ENCODE measurements around the gene ADIPOR2.
"Not testable (repeated sequence)": the region's sequence is repeated elsewhere in the genome, so short reads cannot be mapped to it uniquely, and the experiment has no call there.

The ADIPOR2 gene

DNA sequence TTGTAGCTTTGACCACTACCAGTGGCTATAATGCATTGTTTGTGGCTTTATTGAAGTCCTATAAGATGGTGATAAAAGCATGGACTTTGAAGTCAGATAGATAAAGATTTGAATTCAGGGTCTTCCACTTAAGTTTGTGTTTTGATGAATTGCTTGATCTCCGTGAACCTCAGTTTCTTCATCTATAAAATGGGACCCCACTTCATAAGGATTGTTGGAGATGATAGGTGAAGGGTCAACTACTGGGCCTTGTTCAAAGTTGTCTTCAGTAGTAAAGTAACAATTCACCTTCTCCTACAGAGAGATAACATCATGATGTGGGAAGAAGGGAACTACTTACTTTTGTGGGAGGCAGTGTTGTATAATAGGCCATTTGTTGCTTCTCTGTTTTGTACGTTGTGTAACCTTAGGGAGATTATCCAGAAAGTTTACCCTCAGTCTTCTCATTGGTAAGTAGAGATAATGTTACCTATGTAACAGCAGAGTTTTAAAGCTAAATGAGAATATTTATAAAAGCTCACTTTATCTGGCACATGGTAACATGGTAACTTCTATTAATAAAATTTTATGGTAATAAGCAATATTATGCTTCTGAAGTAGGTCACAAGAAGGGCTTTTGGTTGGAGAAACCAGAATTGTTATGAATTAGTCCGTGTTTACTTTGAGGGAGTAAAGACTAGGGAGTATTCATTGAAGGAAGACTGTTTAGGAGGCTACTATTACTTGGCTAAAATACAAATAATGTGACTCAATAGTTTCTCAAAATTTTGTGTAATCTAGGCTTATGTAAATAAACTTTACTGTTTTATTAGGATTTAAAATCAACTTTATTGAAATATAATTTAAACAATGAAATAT is 15.1 kb downstream of the ADIPOR2 start:
- DNase-seq = no peak

DNA sequence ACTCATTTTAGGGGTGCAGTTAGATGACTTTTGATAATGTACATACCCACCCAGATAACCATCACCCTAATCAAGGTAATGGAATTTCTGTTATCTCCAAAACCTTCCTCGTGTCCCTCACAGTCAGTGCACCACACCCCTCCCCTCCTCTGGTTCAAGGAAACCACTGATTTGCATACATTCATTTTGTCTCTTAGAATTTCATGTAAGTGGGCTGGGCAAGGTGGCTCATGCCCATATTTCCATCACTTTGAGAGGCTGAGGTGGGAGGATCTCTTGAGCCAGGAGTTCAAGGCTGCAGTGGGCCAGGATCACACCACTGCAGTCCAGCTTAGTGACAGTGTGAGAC is 15.7 kb downstream of the ADIPOR2 start:
- no peak for DNase-seq

DNA sequence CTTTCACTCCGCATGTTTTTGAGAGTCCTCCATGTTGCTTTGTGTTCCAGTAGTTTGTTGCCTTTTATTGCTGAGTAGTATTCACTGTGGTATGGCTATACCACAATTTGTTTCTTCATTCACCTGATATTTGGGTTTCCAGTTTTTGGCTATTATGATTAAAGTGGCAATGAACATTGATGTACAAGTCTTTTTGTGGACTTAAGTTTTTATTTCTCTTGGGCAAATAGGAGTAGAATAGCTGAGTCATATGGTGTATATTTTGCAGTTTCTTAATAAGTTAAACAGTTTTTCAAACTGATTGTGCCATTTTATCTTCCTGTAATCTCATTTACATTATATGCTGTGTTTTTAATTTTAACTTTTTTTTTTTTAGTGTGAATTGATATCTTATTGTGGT is 16.2 kb downstream of the ADIPOR2 start:
- DNase-seq = no peak

DNA sequence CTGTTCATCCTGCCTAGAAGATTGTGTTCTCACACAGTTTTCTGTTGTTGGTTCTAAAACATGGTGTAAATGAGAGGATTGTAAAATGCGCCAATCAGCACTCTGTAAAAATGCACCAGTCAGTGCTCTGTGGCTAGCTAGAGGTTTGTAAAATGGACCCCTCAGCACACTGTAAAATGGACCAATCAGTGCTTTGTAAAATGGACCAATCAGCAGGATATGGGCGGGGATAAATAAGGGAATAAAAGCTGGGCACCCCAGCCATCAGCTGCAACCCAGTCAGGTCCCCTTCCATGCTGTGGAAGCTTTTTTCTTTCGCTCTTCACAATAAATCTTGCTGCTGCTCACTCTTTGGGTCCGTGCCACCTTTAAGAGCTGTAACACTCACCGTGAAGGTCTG is 19.1 kb downstream of the ADIPOR2 start:
- not testable (repeated sequence) for DNase-seq

DNA sequence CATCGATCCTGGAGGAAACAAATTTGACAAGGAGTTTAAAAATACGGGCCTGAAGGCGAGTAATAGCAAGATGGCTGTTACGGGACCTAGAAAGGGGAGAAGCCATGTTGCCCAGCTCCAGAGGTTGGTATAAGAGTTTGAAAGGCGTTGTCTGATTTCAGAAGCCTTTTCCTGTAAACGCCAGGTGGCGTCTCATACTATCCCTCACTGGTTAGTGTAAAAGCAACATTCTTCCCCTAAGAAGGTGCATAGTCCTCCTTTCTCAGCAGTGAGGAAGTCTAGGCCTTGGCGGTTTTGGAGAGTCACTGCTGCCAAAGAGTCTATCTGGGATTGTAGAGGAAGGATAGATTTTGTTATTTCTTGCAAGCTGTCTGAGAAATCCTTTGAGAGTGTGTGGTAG is 20.0 kb downstream of the ADIPOR2 start:
- not testable (repeated sequence) for DNase-seq

DNA sequence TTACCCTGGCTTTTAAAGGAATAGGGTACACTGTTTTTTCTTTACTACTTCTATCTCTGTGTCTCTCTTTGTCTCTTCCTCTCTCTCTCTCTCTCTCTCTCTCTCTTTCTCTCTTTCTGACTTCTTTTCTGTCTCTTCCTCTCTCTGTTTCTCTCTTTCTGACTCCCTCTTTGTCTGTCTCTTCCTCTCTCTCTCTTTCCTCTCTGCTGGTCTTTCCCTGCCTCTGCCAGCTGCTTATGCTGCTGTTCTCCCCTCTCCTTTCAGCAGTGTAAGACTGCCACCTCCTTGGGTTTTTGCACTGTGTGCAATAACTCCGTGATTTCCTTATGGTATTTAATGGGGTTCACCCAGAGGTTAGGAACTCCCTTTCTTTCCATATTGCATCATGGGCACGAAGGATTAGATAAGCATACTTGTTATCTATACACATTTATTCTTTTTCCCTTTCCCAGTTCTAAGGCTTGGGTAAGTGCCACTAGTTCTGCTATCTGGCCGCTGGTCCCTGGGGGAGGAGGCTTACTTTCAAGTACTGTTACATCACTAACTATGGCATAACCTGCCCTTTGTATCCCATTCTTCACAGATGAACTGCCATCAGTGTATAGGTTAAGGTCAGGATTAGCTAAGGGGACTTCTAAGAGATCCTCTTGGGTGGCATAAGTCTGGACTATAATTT is 20.8 kb downstream of the ADIPOR2 start:
- not testable (repeated sequence) for DNase-seq

DNA sequence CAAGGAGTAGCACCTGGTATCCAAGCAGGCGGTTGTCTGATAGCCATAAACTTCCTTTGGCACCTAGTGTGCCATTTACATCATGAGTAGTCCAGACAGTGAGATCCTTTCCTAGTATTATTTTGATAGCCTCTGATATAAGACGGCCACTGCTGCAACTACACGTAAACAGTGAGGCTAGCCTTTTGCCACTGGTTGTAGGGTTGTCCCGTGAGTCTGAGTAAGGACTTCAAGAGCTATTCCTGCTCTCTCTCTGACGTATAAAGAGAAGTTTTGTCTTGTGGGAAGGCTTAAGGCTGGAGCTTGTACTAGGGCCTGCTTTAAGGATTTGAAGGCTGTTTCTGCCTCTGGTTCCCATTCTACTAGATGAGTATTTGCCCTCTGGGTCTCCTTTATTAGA is 21.4 kb downstream of the ADIPOR2 start:
- not testable (repeated sequence) for DNase-seq

DNA sequence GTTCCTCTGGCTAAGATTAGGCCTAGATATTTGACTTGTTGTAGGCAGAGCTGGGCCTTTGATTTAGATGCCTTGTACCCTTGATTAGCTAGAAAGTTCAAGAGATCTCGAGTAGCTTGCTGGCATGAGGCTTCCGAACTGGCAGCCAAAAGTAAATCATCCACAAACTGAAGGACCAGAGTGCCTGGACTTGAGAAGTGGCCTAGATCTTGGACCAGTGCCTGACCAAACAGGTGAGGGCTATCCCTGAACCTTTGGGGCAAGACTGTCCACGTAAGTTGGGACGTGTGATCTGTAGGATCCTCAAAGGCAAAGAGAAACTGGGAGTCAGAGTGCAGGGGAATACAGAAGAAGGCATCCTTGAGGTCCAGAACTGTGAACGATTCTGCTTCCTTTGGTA is 22.0 kb downstream of the ADIPOR2 start:
- not testable (repeated sequence) for DNase-seq

DNA sequence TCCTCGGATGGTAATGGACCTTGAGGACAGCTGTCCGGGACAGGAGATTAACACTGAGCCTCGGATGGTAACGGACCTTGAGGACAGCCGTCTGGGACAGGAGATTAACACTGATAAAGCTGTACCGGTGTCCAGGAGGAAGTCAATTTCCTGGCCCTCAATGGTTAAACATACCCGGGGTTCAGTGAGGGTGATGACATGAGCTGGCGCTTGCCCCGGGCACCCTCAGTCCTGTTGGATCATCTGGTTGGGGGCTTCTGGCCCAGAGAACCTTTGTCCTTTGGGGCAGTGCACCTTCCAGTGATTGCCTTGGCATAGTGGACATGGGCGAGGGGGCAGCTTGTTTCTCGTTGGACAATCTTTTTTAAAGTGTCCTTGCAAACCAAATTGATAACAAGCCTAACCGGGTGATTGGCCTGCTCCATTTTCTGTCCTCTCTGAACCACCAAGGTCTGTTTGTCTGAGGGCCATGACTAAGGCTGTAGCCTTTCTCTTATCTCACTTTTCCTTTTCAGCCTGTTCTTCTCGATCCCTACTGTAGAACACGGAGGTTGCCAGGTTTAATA is 23.0 kb downstream of the ADIPOR2 start:
- not testable (repeated sequence) for DNase-seq

DNA sequence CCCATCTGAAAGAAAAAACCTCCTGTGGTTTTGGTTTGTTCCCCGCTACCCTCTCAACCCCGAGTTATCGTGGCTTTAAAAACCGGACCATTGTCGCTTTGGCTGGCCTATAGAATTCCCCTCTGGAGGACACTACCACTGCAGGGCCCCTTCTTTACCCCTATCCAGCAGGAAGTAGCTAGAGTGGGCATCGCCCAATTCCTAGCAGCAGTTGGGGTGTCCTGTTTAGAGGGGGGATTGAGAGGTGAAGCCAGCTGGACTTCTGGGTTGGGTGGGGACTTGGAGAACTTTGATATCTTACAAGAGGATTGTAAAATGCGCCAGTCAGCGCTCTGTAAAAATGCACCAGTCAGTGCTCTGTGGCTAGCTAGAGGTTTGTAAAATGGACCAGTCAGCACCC is 24.6 kb downstream of the ADIPOR2 start:
- not testable (repeated sequence) for DNase-seq

DNA sequence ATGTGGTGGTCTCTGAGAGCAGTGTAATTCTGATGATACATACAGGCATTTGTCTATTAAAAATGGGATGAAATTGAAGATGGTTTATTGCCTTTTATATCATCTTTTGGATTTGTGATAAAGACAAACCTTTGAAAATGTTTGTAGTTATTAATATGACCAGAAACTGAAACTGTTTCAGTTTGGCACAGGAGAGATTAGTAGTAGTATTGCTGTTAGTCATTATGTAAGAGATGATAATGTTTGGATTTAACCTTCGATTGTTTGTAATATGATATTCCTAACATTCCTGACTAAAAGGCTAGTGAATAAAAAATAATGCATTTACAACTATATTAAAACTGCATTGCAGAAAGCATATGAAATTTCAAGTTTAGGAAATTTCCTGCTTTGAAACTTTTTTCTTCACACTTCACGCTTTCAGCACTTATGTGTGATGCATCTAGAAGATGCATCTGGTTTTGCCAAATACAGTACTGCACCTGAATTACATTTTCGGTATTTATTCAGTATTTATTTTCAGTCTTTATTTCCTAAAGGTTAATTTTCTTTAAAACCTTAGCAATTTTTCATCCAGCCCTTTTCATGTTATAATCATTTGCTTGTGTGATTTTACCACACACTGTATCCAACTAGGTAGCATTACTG is 25.5 kb downstream of the ADIPOR2 start:
- no peak for DNase-seq

DNA sequence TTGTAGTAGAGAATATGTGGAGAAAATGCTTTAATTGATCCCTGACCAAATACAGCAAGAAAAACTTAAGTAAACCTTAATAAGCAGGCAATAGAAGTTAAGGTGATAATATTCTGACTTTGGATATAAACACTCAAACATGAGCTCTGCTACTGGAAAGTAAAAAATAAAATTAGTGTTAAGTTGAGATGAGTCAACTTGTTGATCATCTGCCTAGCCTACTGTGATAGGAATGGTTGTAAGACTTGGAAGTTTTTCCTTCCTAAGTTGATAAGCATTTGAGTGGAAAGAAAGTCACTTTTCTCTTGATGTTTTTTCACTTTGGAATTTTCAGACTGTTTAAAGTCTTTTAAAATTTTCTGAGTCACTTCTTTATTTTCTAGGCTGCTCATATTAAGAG is 26.0 kb downstream of the ADIPOR2 start:
- no peak for DNase-seq

DNA sequence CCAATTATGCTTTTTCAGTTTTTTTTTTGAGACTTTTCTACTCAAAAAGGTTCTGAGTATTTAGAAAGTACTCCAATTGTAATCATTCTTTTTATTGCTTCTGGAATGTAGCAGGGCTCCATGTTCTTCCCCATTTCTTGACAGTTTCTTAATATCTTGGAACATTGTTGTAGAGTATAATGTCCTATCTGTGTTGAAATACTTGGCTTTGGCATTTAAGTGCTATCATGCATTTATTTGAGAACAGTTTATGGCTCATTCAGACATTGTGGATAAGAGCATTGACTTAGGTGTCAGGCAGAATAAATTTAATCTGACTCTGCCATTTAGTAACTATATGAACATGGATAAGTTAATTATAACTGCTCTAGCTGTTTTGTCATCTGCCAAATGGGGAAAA is 28.3 kb downstream of the ADIPOR2 start:
- DNase-seq = no peak

DNA sequence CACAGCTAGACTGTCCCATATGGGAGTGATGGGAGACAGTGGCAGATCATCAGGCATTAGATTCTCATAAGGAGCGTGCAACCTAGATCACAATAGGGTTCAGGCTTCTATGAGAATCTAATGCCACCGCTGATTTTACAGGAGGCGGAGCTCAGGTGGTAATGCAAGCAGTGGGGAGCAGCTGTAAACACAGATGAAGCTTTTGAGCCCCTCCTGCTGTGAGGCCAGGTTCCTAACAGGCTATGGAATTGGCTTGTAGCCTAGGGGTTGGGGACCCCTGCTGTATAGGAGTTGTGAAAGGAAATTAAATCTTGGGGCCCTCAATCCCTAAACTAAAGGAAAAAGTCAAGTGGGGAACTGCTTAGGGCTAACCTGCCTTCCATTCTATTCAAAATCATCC is 29.6 kb downstream of the ADIPOR2 start:
- DNase-seq = no peak

DNA sequence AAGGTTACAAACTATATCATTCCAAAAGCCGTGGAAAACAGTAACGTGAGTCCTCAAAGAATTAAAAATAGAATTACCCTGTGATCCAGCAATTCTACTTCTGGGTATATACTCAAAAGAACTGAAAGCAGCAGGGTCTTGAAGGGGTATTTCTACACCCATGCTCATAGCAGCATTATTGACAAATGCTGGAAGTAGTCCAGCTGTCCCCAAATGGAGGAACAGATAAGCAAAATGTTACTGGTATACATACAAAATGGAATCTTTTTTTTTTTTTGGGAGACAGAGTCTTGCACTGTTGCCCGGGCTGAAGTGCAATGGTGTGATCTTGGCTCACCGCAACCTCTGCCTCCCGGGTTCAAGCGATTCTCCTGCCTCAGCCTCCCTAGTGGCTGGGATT is 32.9 kb downstream of the ADIPOR2 start:
- no peak for DNase-seq

DNA sequence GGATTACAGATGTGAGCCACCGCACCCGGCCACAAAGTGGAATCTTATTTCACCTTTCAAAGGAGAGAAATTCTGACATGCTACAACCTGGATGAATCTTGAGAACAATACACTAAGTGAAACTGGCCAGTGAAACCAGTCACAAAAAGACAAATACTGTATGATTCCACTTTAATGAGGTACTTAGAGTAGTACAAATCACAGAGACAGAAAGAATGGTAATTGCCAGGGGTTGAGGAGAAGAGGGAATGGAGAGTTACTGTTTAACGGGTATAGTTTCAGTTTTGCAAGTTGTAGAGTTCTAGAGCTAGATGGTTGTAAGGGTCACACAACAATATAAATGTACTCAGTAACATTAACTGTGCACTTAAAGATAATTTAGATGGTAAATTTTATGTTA is 33.4 kb downstream of the ADIPOR2 start:
- no peak for DNase-seq

DNA sequence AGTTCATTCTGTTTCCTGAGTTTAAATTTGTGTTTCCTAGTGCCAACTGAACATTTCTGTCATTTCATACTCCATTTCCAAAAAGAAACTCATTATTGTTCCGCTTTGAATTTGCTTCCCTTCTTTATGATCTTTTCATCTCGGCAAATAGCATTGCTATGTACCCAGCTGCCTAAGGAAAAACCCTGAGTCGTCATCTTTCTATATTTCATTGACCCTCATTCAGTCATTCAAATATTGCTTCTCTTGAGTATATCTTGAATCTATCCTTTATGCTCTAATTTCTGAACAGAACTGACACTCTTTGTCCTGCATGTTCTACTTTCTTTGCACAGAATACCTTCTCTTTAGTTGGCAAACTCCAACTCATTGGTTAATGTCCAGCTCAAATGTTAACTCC is 35.9 kb downstream of the ADIPOR2 start:
- DNase-seq = no peak

DNA sequence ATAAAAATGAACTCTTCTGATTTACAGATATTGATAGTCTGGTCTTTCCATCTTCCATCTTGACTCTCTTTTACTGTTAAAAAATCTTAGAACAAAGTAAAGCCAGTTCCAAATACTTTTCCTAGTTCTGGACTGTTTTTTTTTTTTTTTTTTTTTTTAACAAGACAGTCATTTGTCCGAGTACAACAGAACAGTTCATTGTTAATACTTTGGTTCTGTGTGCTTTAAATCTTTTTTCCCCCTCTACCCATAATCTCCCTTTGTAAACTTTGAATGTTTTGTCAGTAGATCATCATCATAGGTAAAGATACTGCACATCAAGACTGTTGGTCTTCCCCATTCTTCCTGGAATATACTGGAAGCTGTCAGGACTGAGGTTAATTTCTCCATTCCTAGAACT is 38.0 kb downstream of the ADIPOR2 start:
- no peak for DNase-seq

DNA sequence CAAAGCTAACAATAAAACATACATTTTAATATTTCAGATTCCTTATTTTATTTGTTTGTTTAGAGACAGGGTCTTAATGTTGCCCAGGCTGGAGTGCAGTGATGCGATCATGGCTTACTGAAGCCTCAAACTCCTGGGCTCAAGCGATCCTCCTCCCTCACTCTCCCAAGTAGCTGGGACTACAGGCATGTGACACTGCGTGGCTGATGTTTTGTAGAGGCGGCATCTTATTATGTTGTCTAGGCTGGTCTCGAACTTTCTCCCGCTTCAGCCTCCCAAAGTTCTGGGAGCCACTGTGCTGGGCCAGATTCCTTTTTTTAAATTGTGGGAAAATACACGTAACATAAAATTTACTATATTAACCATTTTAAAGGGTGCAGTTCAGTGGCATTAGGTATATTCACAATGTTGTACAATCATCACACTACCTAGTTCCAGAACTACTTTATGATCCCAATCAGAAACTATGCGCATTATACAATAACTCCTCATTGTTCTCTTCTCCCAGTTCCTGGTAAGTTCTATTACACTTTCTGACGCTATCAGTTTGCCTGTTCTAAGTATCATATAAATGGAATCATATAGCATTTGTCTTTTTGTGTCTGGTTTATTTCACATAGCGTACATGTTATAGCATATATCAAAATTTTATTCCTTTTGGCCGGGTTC is 40.3 kb downstream of the ADIPOR2 start:
- no peak for DNase-seq

DNA sequence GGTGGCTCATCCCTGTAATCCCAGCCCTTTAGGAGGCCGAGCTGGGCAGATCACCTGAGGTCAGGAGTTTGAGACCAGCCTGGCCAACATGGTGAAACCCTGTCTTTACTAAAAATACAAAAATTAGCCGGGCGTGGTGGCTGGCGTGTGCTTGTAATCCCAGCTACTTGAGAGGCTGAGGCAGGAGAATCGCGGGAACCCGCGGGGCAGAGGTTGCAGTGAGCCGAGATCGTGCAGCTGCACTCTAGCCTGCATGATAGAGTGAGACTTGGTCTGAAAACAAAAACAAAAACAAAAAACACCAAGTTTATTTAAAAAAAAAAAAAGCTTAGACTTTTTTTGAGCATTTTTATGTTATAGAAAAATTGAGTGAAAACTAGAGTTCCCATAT is 40.8 kb downstream of the ADIPOR2 start:
- not testable (repeated sequence) for DNase-seq

DNA sequence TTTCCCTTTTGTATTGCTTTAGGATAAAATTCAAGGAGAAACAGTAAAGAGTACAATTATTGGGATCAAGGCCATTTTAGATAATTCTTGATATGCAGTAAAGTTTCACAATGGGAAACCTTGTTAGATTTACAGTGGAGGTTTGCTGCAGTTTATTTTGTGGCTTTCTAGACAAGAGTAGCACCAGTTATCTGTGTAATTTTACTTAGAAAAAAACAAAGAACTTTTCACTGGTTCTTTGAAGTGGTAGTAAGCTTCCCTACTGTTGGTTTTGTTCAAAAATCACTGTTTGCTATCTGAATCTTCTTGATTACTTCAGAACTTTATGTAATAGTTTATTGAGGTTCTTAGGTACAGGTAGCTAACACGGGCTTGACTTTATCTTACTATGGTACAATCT is 42.0 kb downstream of the ADIPOR2 start:
- no peak for DNase-seq

DNA sequence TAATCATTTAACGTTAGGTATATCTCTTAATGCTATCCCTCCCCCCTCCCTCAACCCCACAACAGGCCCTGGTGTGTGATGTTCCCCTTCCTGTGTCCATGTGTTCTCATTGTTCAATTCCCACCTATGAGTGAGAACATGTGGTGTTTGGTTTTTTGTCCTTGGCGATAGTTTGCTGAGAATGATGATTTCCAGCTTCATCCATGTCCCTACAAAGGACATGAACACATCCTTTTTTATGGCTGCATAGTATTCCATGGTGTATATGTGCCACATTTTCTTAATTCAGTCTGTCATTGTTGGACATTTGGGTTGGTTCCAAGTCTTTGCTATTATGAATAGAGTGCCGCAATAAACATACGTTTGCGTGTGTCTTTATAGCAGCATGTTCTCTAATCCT is 42.8 kb downstream of the ADIPOR2 start:
- DNase-seq = not testable (repeated sequence)

DNA sequence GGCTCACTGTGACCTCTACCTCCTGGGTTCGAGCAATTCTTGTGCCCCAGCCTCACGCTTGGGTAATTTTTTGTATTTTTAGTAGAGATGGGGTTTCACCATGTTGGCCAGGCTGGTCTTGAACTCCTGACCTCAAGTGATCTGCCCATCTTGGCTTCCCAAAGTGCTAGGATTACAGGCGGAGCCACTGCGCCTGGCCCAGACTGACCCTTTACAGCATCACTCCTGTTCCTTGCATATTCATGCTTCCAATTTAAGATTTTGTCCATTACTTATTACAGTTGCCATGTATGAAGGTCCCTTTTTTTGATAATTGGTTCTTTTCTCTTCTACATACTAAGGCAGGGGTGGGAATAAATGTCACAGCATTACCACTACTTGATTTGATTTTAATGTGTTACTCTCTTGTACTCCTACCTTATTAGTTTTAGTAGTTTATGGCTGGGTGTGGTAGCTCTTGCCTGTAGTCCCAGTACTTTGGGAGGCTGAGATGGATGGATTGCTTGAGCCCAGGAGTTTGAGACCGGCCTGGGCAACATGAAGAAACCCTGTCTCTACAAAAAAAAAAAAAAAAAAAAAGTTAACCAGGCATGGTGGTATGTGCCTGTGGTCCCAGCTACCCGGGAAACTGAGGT is 46.9 kb downstream of the ADIPOR2 start:
- no peak for DNase-seq

All from NCI-H1436 (cell line).